ENCODE data around the gene LY6G6C.

GRCh38 chr6:31762356-31762755 is 40.8 kb upstream of the LY6G6C start, which contains the start of gene SAPCD1:
- TF ChIP-seq CTCF (IDR thresholded peaks at IDR 0.05; ENCODE audit: insufficient read depth, low read length) = no peak
- TF ChIP-seq SPI1 (IDR thresholded peaks at IDR 0.05; ENCODE audit: borderline replicate concordance, low read depth) = no peak
- TF ChIP-seq POLR2AphosphoS5 (IDR thresholded peaks at IDR 0.05; ENCODE audit: low read depth) = no peak
- no peak for TF ChIP-seq REST (IDR thresholded peaks at IDR 0.05; ENCODE audit: insufficient replicate concordance, low read depth)
- TF ChIP-seq GABPA (IDR thresholded peaks at IDR 0.05; ENCODE audit: low read depth) = no peak
